Gastrocnemius medialis (tissue), 4 donors: ENCODE data around the gene PDE3B.

Experiments
- POLR2A ChIP-seq, 2 donors: fragments of 450-650 bp; IDR thresholded peaks; one replicate each; pipeline ENCODE4 v1.6.1; 2017; ENCODE audit warnings: antibody characterized with exemption in 2 of 2, mild to moderate bottlenecking in 2 of 2, moderate library complexity in 2 of 2
- TF ChIP-seq, protein P1 (sequence below), 5 experiments: fragments of 450-650 bp in 3 of 5; fragments of 200-600 bp in 2 of 5; sonication (generic) in 2 of 5; IDR thresholded peaks in 4 of 5; conservative IDR thresholded peaks in 1 of 5; 1 replicate in 4 of 5; 2 replicates in 1 of 5; pipeline ENCODE4 v1.5.1; 2016 to 2019; ENCODE audit warnings: antibody characterized with exemption in 5 of 5, mild to moderate bottlenecking in 3 of 5, moderate library complexity in 3 of 5

DNA sequence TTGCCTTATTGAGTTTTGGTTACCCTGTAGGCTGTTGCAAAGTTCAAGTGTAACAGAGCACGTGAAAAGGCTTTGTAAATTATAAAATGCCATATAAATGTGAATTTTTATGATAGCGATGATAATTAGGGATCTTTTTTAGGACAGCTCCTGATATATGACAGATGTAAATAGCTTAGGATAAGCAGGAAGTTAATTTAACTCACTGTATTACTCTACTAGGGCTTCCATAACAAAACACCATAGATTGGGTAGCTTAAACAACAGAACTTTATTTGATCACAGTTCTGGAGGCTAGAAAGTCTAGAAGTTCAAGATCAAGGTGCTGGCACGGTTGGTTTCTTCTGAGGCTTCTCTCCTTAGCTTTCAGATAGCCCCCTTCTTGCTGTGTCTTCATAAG is 17.0 kb upstream of the PDE3B start:
- TF ChIP-seq, protein P1, sequence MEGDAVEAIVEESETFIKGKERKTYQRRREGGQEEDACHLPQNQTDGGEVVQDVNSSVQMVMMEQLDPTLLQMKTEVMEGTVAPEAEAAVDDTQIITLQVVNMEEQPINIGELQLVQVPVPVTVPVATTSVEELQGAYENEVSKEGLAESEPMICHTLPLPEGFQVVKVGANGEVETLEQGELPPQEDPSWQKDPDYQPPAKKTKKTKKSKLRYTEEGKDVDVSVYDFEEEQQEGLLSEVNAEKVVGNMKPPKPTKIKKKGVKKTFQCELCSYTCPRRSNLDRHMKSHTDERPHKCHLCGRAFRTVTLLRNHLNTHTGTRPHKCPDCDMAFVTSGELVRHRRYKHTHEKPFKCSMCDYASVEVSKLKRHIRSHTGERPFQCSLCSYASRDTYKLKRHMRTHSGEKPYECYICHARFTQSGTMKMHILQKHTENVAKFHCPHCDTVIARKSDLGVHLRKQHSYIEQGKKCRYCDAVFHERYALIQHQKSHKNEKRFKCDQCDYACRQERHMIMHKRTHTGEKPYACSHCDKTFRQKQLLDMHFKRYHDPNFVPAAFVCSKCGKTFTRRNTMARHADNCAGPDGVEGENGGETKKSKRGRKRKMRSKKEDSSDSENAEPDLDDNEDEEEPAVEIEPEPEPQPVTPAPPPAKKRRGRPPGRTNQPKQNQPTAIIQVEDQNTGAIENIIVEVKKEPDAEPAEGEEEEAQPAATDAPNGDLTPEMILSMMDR (IDR thresholded peaks at IDR 0.05 in 4 of 5, conservative IDR thresholded peaks at IDR 0.05 in 1 of 5), result no peak
- TF ChIP-seq POLR2A (IDR thresholded peaks at IDR 0.05), result no peak
